Neural cell (in vitro differentiated cells): ENCODE data around the gene DNAH1. TPM values are rescaled to one million over a fixed set of nuclear protein-coding genes. Genes with fewer than 3 reads are reported as not detected.

ENCODE experiments used
- H2AFZ ChIP-seq: fragments of 200-600, 300-800 bp; sonication (generic), shearing (Covaris generic); 2 replicates; pipeline ENCODE4 v1.6.0; 2014; ENCODE audit warnings: low read depth, mild to moderate bottlenecking, antibody characterized with exemption, low read length, moderate library complexity
- H3F3A ChIP-seq: fragments of 200-600 bp; shearing (Covaris generic); 2 replicates; pipeline ENCODE4 v1.6.1; 2016; ENCODE audit warnings: mild to moderate bottlenecking, moderate library complexity, mixed read lengths, antibody characterized with exemption, low read length; ENCODE audit not compliant: insufficient read depth, poor library complexity, severe bottlenecking
- H3K27ac ChIP-seq: fragments of 200-600, 300-800 bp; sonication (generic), shearing (Covaris generic); 2 replicates; pipeline ENCODE4 v1.5.1; 2014; ENCODE audit warnings: mild to moderate bottlenecking, low read length, moderate library complexity
- H3K27me3 ChIP-seq: fragments of 300-800, 200-600 bp; sonication (generic), shearing (Covaris generic); 2 replicates; pipeline ENCODE4 v1.6.0; 2014; ENCODE audit warnings: mild to moderate bottlenecking, low read depth, low read length, moderate library complexity; ENCODE audit not compliant: insufficient read depth
- H3K36me3 ChIP-seq: fragments of 300-800, 200-600 bp; sonication (generic), shearing (Covaris generic); 2 replicates; pipeline ENCODE4 v1.5.1; 2014; ENCODE audit warnings: mild to moderate bottlenecking, antibody characterized with exemption, low read length, moderate library complexity; ENCODE audit not compliant: insufficient read depth
- H3K4me2 ChIP-seq: fragments of 300-800, 200-600 bp; sonication (generic), shearing (Covaris generic); 2 replicates; pipeline ENCODE4 v1.6.0; 2014; ENCODE audit warnings: mild to moderate bottlenecking, low read length
- H3K4me3 ChIP-seq: fragments of 300-800, 200-600 bp; sonication (generic), shearing (Covaris generic); 2 replicates; pipeline ENCODE4 v1.5.1; 2014; ENCODE audit warnings: mild to moderate bottlenecking, low read length, moderate library complexity
- H3K79me2 ChIP-seq: fragments of 200-600 bp; shearing (Covaris generic); replicated peaks from 2 replicates; pipeline ENCODE4 v1.6.0; 2014; ENCODE audit warnings: mild to moderate bottlenecking, low read length, moderate library complexity; ENCODE audit not compliant: insufficient read depth
- H3K9ac ChIP-seq: fragments of 300-800, 200-600 bp; sonication (generic), shearing (Covaris generic); 2 replicates; pipeline ENCODE4 v1.6.1; 2016; ENCODE audit warnings: mild to moderate bottlenecking, low read length, mixed read lengths
- H3K9me2 ChIP-seq: fragments of 200-600 bp; shearing (Covaris generic); 2 replicates; pipeline ENCODE4 v1.6.1; 2016; ENCODE audit warnings: mild to moderate bottlenecking, low read length, mixed read lengths; ENCODE audit not compliant: insufficient read depth
- H3K9me3 ChIP-seq: fragments of 200-600, 300-800 bp; sonication (generic), shearing (Covaris generic); 2 replicates; pipeline ENCODE4 v1.6.1; 2016; ENCODE audit warnings: mild to moderate bottlenecking, mixed run types, low read length, moderate library complexity, mixed read lengths
- H4K20me1 ChIP-seq: fragments of 200-600 bp; shearing (Covaris generic); 2 replicates; pipeline ENCODE4 v1.6.1; 2016; ENCODE audit warnings: mild to moderate bottlenecking, mixed run types; ENCODE audit not compliant: insufficient read depth
- CTCF ChIP-seq: fragments of 450-650 bp; IDR thresholded peaks from 2 replicates; pipeline ENCODE4 v1.5.1; 2014; ENCODE audit warnings: antibody characterized with exemption, mild to moderate bottlenecking, moderate library complexity; ENCODE audit not compliant: poor library complexity, severe bottlenecking
- EP300 ChIP-seq: fragments of 450-650 bp; conservative IDR thresholded peaks from 2 replicates; pipeline ENCODE4 v1.6.1; 2014; ENCODE audit warnings: antibody characterized with exemption, mild to moderate bottlenecking, moderate library complexity; ENCODE audit not compliant: poor library complexity, severe bottlenecking
- EZH2 ChIP-seq: fragments of 200-600, 300-800 bp; shearing (Covaris generic), sonication (generic); IDR thresholded peaks from 2 replicates; pipeline ENCODE4 v1.6.1; 2014; ENCODE audit warnings: antibody characterized with exemption, low read length, borderline replicate concordance, mild to moderate bottlenecking; ENCODE audit not compliant: insufficient read depth, poor library complexity, severe bottlenecking
- MXI1 ChIP-seq: fragments of 450-650 bp; conservative IDR thresholded peaks from 2 replicates; pipeline ENCODE4 v1.6.1; 2014; ENCODE audit warnings: antibody characterized with exemption, mild to moderate bottlenecking; ENCODE audit not compliant: poor library complexity, severe bottlenecking
- POLR2AphosphoS5 ChIP-seq: IDR thresholded peaks from 2 replicates; pipeline ENCODE4 v1.6.1; 2012
- RAD21 ChIP-seq: fragments of 450-650 bp; conservative IDR thresholded peaks from 2 replicates; pipeline ENCODE4 v1.6.1; 2014; ENCODE audit warnings: antibody characterized with exemption, mild to moderate bottlenecking, moderate library complexity
- REST ChIP-seq: IDR thresholded peaks from 2 replicates; pipeline ENCODE4 v1.6.1; 2012; ENCODE audit warnings: borderline replicate concordance
- SMC3 ChIP-seq: fragments of 450-650 bp; conservative IDR thresholded peaks from 2 replicates; pipeline ENCODE4 v1.6.1; 2014; ENCODE audit warnings: antibody characterized with exemption, mild to moderate bottlenecking, moderate library complexity; ENCODE audit not compliant: poor library complexity
- TAF1 ChIP-seq: IDR thresholded peaks from 2 replicates; pipeline ENCODE4 v1.6.1; 2012; ENCODE audit warnings: low read depth
- polyA plus RNA-seq: library from polyadenylated mRNA; depleted of rRNA; stranded (reverse); fragments of >200 nt; gene quantifications from 2 replicates; pipeline ENCODE4 v1.2.3, GENCODE V29; 2014

Gene DNAH1
- polyA plus RNA-seq, 1 donor from 2014 or later: 5.4 TPM

GRCh38 chr3:52370531-52370930, 54.4 kb downstream of the DNAH1 start:
- H3F3A ChIP-seq: no peaks in the 10 kb centered on the region
- H3K36me3 ChIP-seq: no peaks in the 10 kb centered on the region
- H4K20me1 ChIP-seq: no peaks in the 10 kb centered on the region
- TF ChIP-seq EZH2: no peak
- no peak for TF ChIP-seq SMC3
- no peak for TF ChIP-seq MXI1
- no peak for TF ChIP-seq CTCF
- no peak for TF ChIP-seq TAF1
- TF ChIP-seq REST: no peak
- no peak for TF ChIP-seq POLR2AphosphoS5
- no peak for TF ChIP-seq RAD21
- no peak for TF ChIP-seq EP300
- H3K4me3 ChIP-seq: no peak overlapping the region
- no peaks in the 10 kb centered on the region for H3K79me2 ChIP-seq
- no peak overlapping the region for H3K9ac ChIP-seq
- H3K9me2 ChIP-seq: no peaks in the 10 kb centered on the region
- no peak overlapping the region for H3K4me2 ChIP-seq
- H3K27me3 ChIP-seq: no peaks in the 10 kb centered on the region
- H3K27ac ChIP-seq: no peak overlapping the region
- no peaks in the 10 kb centered on the region for H3K9me3 ChIP-seq
- no peak overlapping the region for H2AFZ ChIP-seq

GRCh38 chr3:52372822-52373504, 56.8 kb downstream of the DNAH1 start:
- Histone ChIP-seq H3K4me3 (no peak overlapping the region), H2AFZ (no peak overlapping the region), H3K9me2 (no peaks in the 10 kb centered on the region), H3K36me3 (no peaks in the 10 kb centered on the region), H3K4me2 (no peak overlapping the region), H3K9ac (no peak overlapping the region), H3K79me2 (no peaks in the 10 kb centered on the region), H4K20me1 (no peaks in the 10 kb centered on the region), H3K27me3 (no peaks in the 10 kb centered on the region), H3F3A (no peaks in the 10 kb centered on the region), H3K27ac (no peak overlapping the region), H3K9me3 (no peaks in the 10 kb centered on the region)
- no peak for TF ChIP-seq MXI1
- TF ChIP-seq REST: no peak
